Suprapubic skin (tissue), 3 donors: ENCODE data around the gene NAGK.
"Not testable (repeated sequence)": the region's sequence is repeated elsewhere in the genome, so short reads cannot be mapped to it uniquely, and the experiment has no call there.

Source experiments
- CTCF ChIP-seq, 2 donors: fragments of 200-600 bp in 1 of 2; fragments of 450-650 bp in 1 of 2; sonication (generic) in 1 of 2; IDR thresholded peaks; one replicate each; pipeline ENCODE4 v1.5.1; 2016 to 2019; ENCODE audit warnings: antibody characterized with exemption in 2 of 2, mild to moderate bottlenecking in 1 of 2, moderate library complexity in 1 of 2
- EP300 ChIP-seq: sonication (generic); formaldehyde crosslinking; IDR thresholded peaks from one replicate; pipeline ENCODE4 v1.6.1; 2017; ENCODE audit warnings: antibody characterized with exemption
- POLR2A ChIP-seq, 2 donors: fragments of 450-650 bp; IDR thresholded peaks; one replicate each; pipeline ENCODE4 v1.6.1; 2017; ENCODE audit warnings: antibody characterized with exemption in 2 of 2, mild to moderate bottlenecking in 2 of 2, moderate library complexity in 2 of 2

GRCh38 chr2:71091808-71092207 is 23.4 kb downstream of the NAGK start:
- not testable (repeated sequence) for TF ChIP-seq CTCF (IDR thresholded peaks at IDR 0.05); POLR2A (IDR thresholded peaks at IDR 0.05); EP300
